H1 (cell line): Measurements from ENCODE around the gene THRB. TPM values are rescaled to one million over a fixed set of nuclear protein-coding genes. Genes with fewer than 3 reads are reported as not detected.

ENCODE experiments used
- CTCF ChIA-PET: fragments of 300-600 bp; sonication (Branson Sonifier 250); formaldehyde crosslinking; loops from one replicate; lab custom pipeline; 2021; ENCODE audit not compliant: partially characterized antibody; lab: Charles Lee
- POLR2A ChIA-PET: fragments of 300-600 bp; sonication (Branson Sonifier 250); formaldehyde crosslinking; loops from one replicate; lab custom pipeline; 2021; ENCODE audit warnings: inconsistent platforms; ENCODE audit not compliant: partially characterized antibody; lab: Charles Lee
- DNase-seq, 2 experiments: peaks; one replicate each; pipeline versions ENCODE4 v3.0.0 to v3.0.0-alpha.2; 2010 to 2022; ENCODE audit warnings: low spot score in 2 of 2, low read depth in 1 of 2, mixed read lengths in 1 of 2
- FAIRE-seq: peaks from 2 replicates; lab custom pipeline; 2011; peaks lifted over from hg19 to GRCh38; lab: Jason Lieb, UNC
- H2AFZ ChIP-seq: 2 replicates; pipeline ENCODE4 v1.8.1; 2012; ENCODE audit warnings: low read length, inconsistent platforms
- H2AK5ac ChIP-seq: 2 replicates; pipeline ENCODE4 v1.6.1; 2013; ENCODE audit warnings: low read depth, low read length
- H2BK120ac ChIP-seq: replicated peaks from 2 replicates; pipeline ENCODE3; 2013; ENCODE audit warnings: low read depth, low read length, inconsistent platforms
- H2BK12ac ChIP-seq: 2 replicates; pipeline ENCODE4 v1.6.1; 2013; ENCODE audit warnings: low read depth, low read length
- H2BK15ac ChIP-seq: 2 replicates; pipeline ENCODE4 v1.6.1; 2013; ENCODE audit warnings: low read length
- H2BK20ac ChIP-seq: 2 replicates; pipeline ENCODE4 v1.6.1; 2013; ENCODE audit warnings: low read length
- H2BK5ac ChIP-seq: 2 replicates; pipeline ENCODE4 v1.6.1; 2013; ENCODE audit warnings: low read depth, low read length
- H3K14ac ChIP-seq: 2 replicates; pipeline ENCODE4 v1.6.1; 2013; ENCODE audit warnings: inconsistent platforms; ENCODE audit not compliant: insufficient read length
- H3K18ac ChIP-seq: 2 replicates; pipeline ENCODE4 v1.6.1; 2013; ENCODE audit warnings: low read length; ENCODE audit errors: extremely low read depth
- H3K23ac ChIP-seq: 2 replicates; pipeline ENCODE4 v1.6.1; 2013; ENCODE audit warnings: inconsistent platforms; ENCODE audit not compliant: insufficient read length
- H3K23me2 ChIP-seq: 2 replicates; pipeline ENCODE4 v1.6.1; 2013; ENCODE audit warnings: low read depth, low read length
- H3K27ac ChIP-seq: 2 replicates; pipeline ENCODE4 v1.6.1; 2011; ENCODE audit warnings: low read depth, low read length, inconsistent platforms
- H3K27me3 ChIP-seq, 4 experiments: replicated peaks in 1 of 4; 1 replicate in 1 of 4; 2 replicates in 3 of 4; pipeline versions ENCODE4 v1.6.1 to v1.8.1; 2011 to 2013; ENCODE audit warnings: low read length in 3 of 4, mild to moderate bottlenecking in 3 of 4, inconsistent platforms in 2 of 4, mixed read lengths in 2 of 4, moderate library complexity in 1 of 4; ENCODE audit not compliant: control insufficient read depth in 3 of 4, insufficient read depth in 3 of 4; ENCODE audit errors: extremely low read depth in 1 of 4
- H3K36me3 ChIP-seq, 4 experiments: 2 replicates each; pipeline versions ENCODE4 v1.6.1 to v1.8.1; 2011 to 2013; ENCODE audit warnings: mild to moderate bottlenecking in 4 of 4, low read length in 3 of 4, moderate library complexity in 2 of 4, control low read depth in 1 of 4, inconsistent platforms in 1 of 4; ENCODE audit not compliant: insufficient read depth in 4 of 4, control insufficient read depth in 2 of 4
- H3K4ac ChIP-seq: replicated peaks from 2 replicates; pipeline ENCODE3; 2013; ENCODE audit warnings: low read length, low read depth, mixed read lengths, inconsistent platforms; ENCODE audit not compliant: insufficient read length
- H3K4me1 ChIP-seq, 4 experiments: replicated peaks in 1 of 4; 1 replicate in 1 of 4; 2 replicates in 3 of 4; pipeline versions ENCODE4 v1.6.1 to v1.8.1; 2011 to 2013; ENCODE audit warnings: low read length in 3 of 4, inconsistent platforms in 2 of 4, mixed read lengths in 1 of 4; ENCODE audit not compliant: insufficient read depth in 4 of 4, control insufficient read depth in 3 of 4
- H3K4me2 ChIP-seq, 2 experiments: 2 replicates each; pipeline versions ENCODE4 v1.6.1 to v1.8.1; 2011 to 2013; ENCODE audit warnings: low read depth in 2 of 2, low read length in 2 of 2, control low read depth in 1 of 2, inconsistent platforms in 1 of 2, mild to moderate bottlenecking in 1 of 2; ENCODE audit not compliant: insufficient read depth in 1 of 2
- H3K4me3 ChIP-seq, 4 experiments: fragments of 200-600, 300-600 bp in 1 of 4; sonication (generic), shearing (Covaris generic), sonication (Bioruptor Twin) in 1 of 4; 2 replicates each; pipeline versions ENCODE4 v1.5.1 to v1.8.1; 2011 to 2016; ENCODE audit warnings: low read length in 4 of 4, low read depth in 3 of 4, control low read depth in 2 of 4, inconsistent platforms in 2 of 4, mild to moderate bottlenecking in 2 of 4, mixed read lengths in 1 of 4, moderate library complexity in 1 of 4; ENCODE audit not compliant: insufficient read depth in 2 of 4; ENCODE audit errors: extremely low read depth in 1 of 4
- H3K56ac ChIP-seq: replicated peaks from 2 replicates; pipeline ENCODE3; 2013; ENCODE audit warnings: low read depth, mild to moderate bottlenecking, mixed read lengths, low read length, inconsistent platforms; ENCODE audit not compliant: insufficient read length
- H3K79me1 ChIP-seq: 2 replicates; pipeline ENCODE4 v1.6.1; 2013; ENCODE audit warnings: low read depth, low read length, control low read depth
- H3K79me2 ChIP-seq, 2 experiments: 2 replicates each; pipeline versions ENCODE4 v1.6.1 to v1.8.1; 2012 to 2013; ENCODE audit warnings: low read length in 2 of 2, mild to moderate bottlenecking in 2 of 2, inconsistent platforms in 1 of 2; ENCODE audit not compliant: insufficient read depth in 2 of 2, control insufficient read depth in 1 of 2
- H3K9ac ChIP-seq, 4 experiments: replicated peaks in 1 of 4; 1 replicate in 1 of 4; 2 replicates in 3 of 4; pipeline versions ENCODE4 v1.6.1 to v1.8.1; 2011 to 2013; ENCODE audit warnings: low read depth in 3 of 4, low read length in 3 of 4, control low read depth in 2 of 4, mild to moderate bottlenecking in 2 of 4, moderate library complexity in 2 of 4, inconsistent platforms in 1 of 4; ENCODE audit errors: extremely low read depth in 1 of 4
- H3K9me3 ChIP-seq, 2 experiments: 2 replicates each; pipeline versions ENCODE4 v1.6.1 to v1.8.1; 2012 to 2013; ENCODE audit warnings: mild to moderate bottlenecking in 2 of 2, moderate library complexity in 2 of 2, control low read depth in 1 of 2, inconsistent platforms in 1 of 2, low read depth in 1 of 2, low read length in 1 of 2, mixed read lengths in 1 of 2; ENCODE audit not compliant: insufficient read depth in 2 of 2
- H4K20me1 ChIP-seq, 2 experiments: replicated peaks in 1 of 2; 2 replicates each; pipeline versions ENCODE3 to v1.8.1; 2011 to 2013; ENCODE audit warnings: inconsistent platforms in 2 of 2, low read length in 2 of 2, mild to moderate bottlenecking in 1 of 2; ENCODE audit not compliant: insufficient read depth in 2 of 2, control insufficient read depth in 1 of 2
- H4K5ac ChIP-seq: 2 replicates; pipeline ENCODE4 v1.6.1; 2013; ENCODE audit warnings: low read length, low read depth, mixed read lengths, inconsistent platforms; ENCODE audit not compliant: insufficient read length
- H4K8ac ChIP-seq: 2 replicates; pipeline ENCODE4 v1.8.0; 2013; ENCODE audit warnings: mild to moderate bottlenecking, moderate library complexity, low read length, inconsistent platforms; ENCODE audit not compliant: insufficient read depth; ENCODE audit errors: extremely low read depth
- H4K91ac ChIP-seq: replicated peaks from 2 replicates; pipeline ENCODE3; 2013; ENCODE audit warnings: low read length, mixed read lengths, inconsistent platforms; ENCODE audit not compliant: insufficient read length
- ASH2L ChIP-seq: fragments of 200-600, 300-600 bp; sonication (generic); IDR thresholded peaks from one replicate; pipeline ENCODE4 v1.7.1; 2017; ENCODE audit warnings: low read length
- GTF2F1 ChIP-seq: IDR thresholded peaks from 2 replicates; pipeline ENCODE4 v1.6.1; 2012; ENCODE audit warnings: low read depth, low read length, improper control_type of control experiment, borderline replicate concordance
- HDAC2 ChIP-seq, 2 experiments: fragments of 300-600 bp in 1 of 2; sonication (generic) in 1 of 2; IDR thresholded peaks; 2 replicates each; pipeline ENCODE4 v1.6.1; 2011 to 2012; ENCODE audit warnings: low read depth in 2 of 2, low read length in 2 of 2, mild to moderate bottlenecking in 2 of 2, moderate library complexity in 2 of 2, borderline replicate concordance in 1 of 2, inconsistent platforms in 1 of 2
- POU5F1 ChIP-seq: IDR thresholded peaks from 2 replicates; pipeline ENCODE4 v1.6.1; 2011; ENCODE audit warnings: low read depth, mild to moderate bottlenecking, low read length, moderate library complexity
- RFX5 ChIP-seq: IDR thresholded peaks from 2 replicates; pipeline ENCODE4 v1.6.1; 2011; ENCODE audit warnings: low read depth, low read length, improper control_type of control experiment, borderline replicate concordance
- SAP30 ChIP-seq: fragments of 300-600 bp; sonication (generic); IDR thresholded peaks from 2 replicates; pipeline ENCODE4 v1.7.1; 2012; ENCODE audit warnings: low read length, moderate library complexity, mild to moderate bottlenecking, inconsistent platforms; ENCODE audit not compliant: insufficient read depth, insufficient replicate concordance
- SIX5 ChIP-seq: IDR thresholded peaks from 2 replicates; pipeline ENCODE4 v1.6.1; 2011; ENCODE audit warnings: mild to moderate bottlenecking, low read depth, low read length
- SP4 ChIP-seq: IDR thresholded peaks from 2 replicates; pipeline ENCODE4 v1.6.1; 2012; ENCODE audit warnings: low read length, inconsistent platforms
- TBP ChIP-seq: IDR thresholded peaks from 2 replicates; pipeline ENCODE4 v1.6.1; 2011; ENCODE audit warnings: low read depth, low read length, improper control_type of control experiment
- WGBS, 2 experiments: shearing (Covaris generic) in 1 of 2; methylation state at CpG; one replicate each; pipeline versions ENCODE4 v1.1.6 to v1.1.7; 2013 to 2015; ENCODE audit warnings: low lambda C conversion rate in 2 of 2, mixed read lengths in 2 of 2, inconsistent platforms in 1 of 2, low coverage in 1 of 2, missing lambda C conversion rate in 1 of 2; ENCODE audit not compliant: insufficient replicate concordance in 2 of 2, insufficient coverage in 1 of 2, insufficient read length in 1 of 2; ENCODE audit errors: extremely low coverage in 1 of 2, missing lambda C conversion rate in 1 of 2; 5-methylcytosine and 5-hydroxymethylcytosine counted together
- polyA plus RNA-seq, 7 experiments: library from polyadenylated mRNA; depleted of rRNA in 3 of 7; stranded (reverse) in 5 of 7; unstranded in 2 of 7; fragments of >200 nt in 5 of 7; fragments of 200-250 nt in 2 of 7; gene quantifications; 1 replicate in 5 of 7; 2 replicates in 1 of 7; 4 replicates in 1 of 7; pipeline versions ENCODE4 v1.2.1 to v1.2.3, GENCODE V29; 2011 to 2013; ENCODE audit warnings: missing spikeins in 2 of 7, mixed read lengths in 2 of 7
- total RNA-seq: library from RNA; stranded (reverse); fragmentation: NEBNext Ultra II Directional; extraction: Animal tissue kit (Norgen Biotek cat#: 25700); gene quantifications from 2 replicates; pipeline ENCODE4 v1.2.1, GENCODE V29; 2021
- TF ChIP-seq, protein P1 (sequence below): IDR thresholded peaks from 2 replicates; pipeline ENCODE4 v1.6.1; 2012; ENCODE audit warnings: inconsistent platforms
- TF ChIP-seq, protein P2 (sequence below): IDR thresholded peaks from 2 replicates; pipeline ENCODE4 v1.6.1; 2012; ENCODE audit warnings: inconsistent platforms

The THRB gene
- total and polyA plus RNA-seq, 2 of the 8 experiments (the other 6 are each of a cell fraction or from before 2014, with no cell fraction given) = 0.98 to 3.9 TPM

DNA sequence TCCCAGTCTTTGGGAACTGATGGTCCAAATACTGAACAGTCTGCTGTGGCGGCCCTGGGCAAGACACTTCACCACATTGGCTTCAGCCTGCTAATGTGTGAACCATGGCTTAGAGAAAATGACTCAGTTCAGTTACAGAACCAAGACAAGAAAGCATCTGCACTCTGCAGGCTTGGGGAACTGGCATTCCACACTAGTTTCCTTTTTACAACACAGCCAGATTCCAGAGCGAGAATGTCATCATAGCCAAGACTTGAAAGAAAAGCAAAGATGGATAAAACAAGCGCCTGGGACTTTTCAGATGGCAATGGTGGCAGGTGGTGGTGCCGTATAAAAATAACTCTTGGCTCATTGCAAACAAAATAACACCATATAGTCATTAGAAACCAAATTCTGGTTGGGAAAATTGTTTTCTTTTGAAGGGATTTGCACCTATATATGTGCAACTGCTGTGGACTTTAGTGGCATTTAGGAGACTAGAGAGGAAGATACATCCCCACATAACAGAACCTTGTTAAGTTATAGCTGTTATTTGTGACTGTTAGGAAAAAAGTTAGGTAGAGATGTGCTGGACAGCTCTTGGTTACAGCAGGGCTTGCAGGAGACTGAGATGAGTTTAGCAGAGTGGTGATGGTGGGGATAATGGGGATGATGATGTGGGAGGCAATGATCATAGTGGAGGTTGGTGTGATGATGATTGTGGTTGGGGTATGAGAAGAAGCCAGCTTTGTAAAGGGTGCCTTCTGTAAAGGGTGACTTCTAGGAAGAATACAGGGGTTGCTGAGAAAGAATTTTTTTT is 273.6 kb downstream of the THRB start:
- H3K9me3 ChIP-seq = no peaks in the 10 kb centered on the region
- H3K27ac ChIP-seq = no peak overlapping the region
- H3K4me2 ChIP-seq = no peak overlapping the region
- no peak overlapping the region for H2BK20ac ChIP-seq
- H2BK120ac ChIP-seq = no peak overlapping the region
- no peak overlapping the region for H2BK12ac ChIP-seq
- WGBS, 2 experiments = 72% methylated on average over 4 of the region's 4 CpGs; no CpG with 5 or more reads in 1 of the 2 experiments
- H3K23ac ChIP-seq = no peak overlapping the region
- DNase-seq = peak in 1 of 2 experiments; percentile 19
- H2BK5ac ChIP-seq = no peak overlapping the region
- H4K8ac ChIP-seq = no peak overlapping the region
- H3K79me1 ChIP-seq = no peaks in the 10 kb centered on the region
- no peak for FAIRE-seq
- H3K23me2 ChIP-seq = no peaks in the 10 kb centered on the region
- H4K91ac ChIP-seq = no peak overlapping the region
- H3K4me3 ChIP-seq = no peak overlapping the region
- H3K4me1 ChIP-seq = peaks cover 0 to 8% (median 4%) of the 10 kb centered on the region in 4 experiments; a peak in 3 of 7 replicates
- no peak overlapping the region for H3K56ac ChIP-seq
- H3K4ac ChIP-seq = no peak overlapping the region
- no peak overlapping the region for H3K9ac ChIP-seq
- no peak overlapping the region for H2AFZ ChIP-seq
- H2BK15ac ChIP-seq = no peak overlapping the region
- H4K5ac ChIP-seq = no peak overlapping the region
- H3K36me3 ChIP-seq = no peaks in the 10 kb centered on the region
- CTCF ChIA-PET = interaction anchor here (0.7 to 4.4 kb wide), 8 partner anchors 10 to 132 kb away, joined by 3 to 25 read pairs (median 4); no protein-coding TSS in a partner anchor
- no peak overlapping the region for H3K14ac ChIP-seq
- H3K27me3 ChIP-seq = peaks cover 0 to 1% (median 0%) of the 10 kb centered on the region in 4 experiments; a peak in 1 of 7 replicates
- POLR2A ChIA-PET = interaction anchor here (0.6 kb wide), 1 partner anchor 459 kb away, joined by 3 read pairs; no protein-coding TSS in a partner anchor
- H3K18ac ChIP-seq = no peak overlapping the region
- no peaks in the 10 kb centered on the region for H4K20me1 ChIP-seq
- H3K79me2 ChIP-seq = no peaks in the 10 kb centered on the region
- no peak overlapping the region for H2AK5ac ChIP-seq
- TF ChIP-seq SAP30 = no peak
- TF ChIP-seq SP4 = no peak
- TF ChIP-seq TBP = no peak
- TF ChIP-seq, protein P1, sequence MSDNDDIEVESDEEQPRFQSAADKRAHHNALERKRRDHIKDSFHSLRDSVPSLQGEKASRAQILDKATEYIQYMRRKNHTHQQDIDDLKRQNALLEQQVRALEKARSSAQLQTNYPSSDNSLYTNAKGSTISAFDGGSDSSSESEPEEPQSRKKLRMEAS = no peak
- TF ChIP-seq SIX5 = no peak
- no peak for TF ChIP-seq GTF2F1
- TF ChIP-seq, protein P2, sequence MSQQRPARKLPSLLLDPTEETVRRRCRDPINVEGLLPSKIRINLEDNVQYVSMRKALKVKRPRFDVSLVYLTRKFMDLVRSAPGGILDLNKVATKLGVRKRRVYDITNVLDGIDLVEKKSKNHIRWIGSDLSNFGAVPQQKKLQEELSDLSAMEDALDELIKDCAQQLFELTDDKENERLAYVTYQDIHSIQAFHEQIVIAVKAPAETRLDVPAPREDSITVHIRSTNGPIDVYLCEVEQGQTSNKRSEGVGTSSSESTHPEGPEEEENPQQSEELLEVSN = no peak
- TF ChIP-seq ASH2L = no peak
- TF ChIP-seq RFX5 = no peak
- TF ChIP-seq POU5F1 = no peak
- TF ChIP-seq HDAC2 (IDR thresholded peaks at IDR 0.05; ENCODE audit: borderline replicate concordance in 1 of 2, low read depth in 2 of 2, low read length in 2 of 2) = no peak
